WTC11 (cell line): ENCODE measurements around the gene COX6B2.

Experiments used
- ATF6 ChIP-seq: sonication (generic); formaldehyde crosslinking; IDR thresholded peaks from 2 replicates; pipeline ENCODE4 v1.8.1; 2023; ENCODE audit warnings: mild to moderate bottlenecking, missing genetic modification reagents
- FOXP4 ChIP-seq: sonication (generic); formaldehyde crosslinking; IDR thresholded peaks from 2 replicates; pipeline ENCODE4 v1.8.0; 2022; ENCODE audit warnings: mild to moderate bottlenecking, missing genetic modification reagents
- TF ChIP-seq, protein P1 (sequence below): fragments of 200-600 bp; IDR thresholded peaks from 2 replicates; pipeline ENCODE4 v1.8.0; 2022; ENCODE audit warnings: antibody characterized with exemption
- TF ChIP-seq, protein P2 (sequence below): sonication (generic); formaldehyde crosslinking; IDR thresholded peaks from 2 replicates; pipeline ENCODE4 v1.8.1; 2023; ENCODE audit warnings: mild to moderate bottlenecking, missing genetic modification reagents, moderate library complexity

DNA sequence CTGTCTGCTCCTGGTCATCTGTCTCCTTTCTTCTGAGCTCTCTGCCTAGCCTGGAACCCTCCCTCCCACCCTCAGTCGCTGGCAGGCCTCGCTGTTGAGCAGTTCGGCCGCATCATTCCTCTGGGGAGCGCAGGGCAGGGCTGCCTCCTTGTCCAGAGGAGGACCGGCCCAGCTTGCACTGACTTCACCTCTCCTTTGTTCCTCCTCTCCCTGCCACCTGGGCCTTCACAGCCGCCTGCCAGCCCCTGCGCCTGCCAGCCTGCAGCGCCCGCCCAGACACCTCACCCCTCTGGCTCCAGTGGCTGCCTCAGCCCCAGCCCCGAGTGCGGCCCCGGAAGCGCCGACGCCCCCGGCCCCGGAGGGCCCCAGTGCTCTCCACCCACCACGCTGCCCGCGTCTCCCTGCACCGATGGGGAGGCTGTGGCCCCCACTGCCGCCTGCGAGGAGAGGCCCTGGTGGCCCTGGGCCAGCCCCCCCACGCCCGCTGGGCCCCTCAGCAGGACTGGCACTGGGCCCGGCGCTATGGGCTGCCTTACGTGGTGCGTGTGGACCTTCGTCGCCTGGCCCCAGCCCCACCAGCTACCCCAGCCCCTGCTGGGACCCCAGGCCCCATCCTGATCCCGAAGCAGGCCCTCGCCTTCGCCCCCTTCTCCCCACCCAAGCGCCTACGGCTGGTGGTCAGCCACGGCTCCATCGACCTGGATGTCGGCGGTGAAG, 7.6 kb downstream of the COX6B2 start:
- no peak for TF ChIP-seq FOXP4 (CRISPR knock-in tag)
- TF ChIP-seq, protein P1, sequence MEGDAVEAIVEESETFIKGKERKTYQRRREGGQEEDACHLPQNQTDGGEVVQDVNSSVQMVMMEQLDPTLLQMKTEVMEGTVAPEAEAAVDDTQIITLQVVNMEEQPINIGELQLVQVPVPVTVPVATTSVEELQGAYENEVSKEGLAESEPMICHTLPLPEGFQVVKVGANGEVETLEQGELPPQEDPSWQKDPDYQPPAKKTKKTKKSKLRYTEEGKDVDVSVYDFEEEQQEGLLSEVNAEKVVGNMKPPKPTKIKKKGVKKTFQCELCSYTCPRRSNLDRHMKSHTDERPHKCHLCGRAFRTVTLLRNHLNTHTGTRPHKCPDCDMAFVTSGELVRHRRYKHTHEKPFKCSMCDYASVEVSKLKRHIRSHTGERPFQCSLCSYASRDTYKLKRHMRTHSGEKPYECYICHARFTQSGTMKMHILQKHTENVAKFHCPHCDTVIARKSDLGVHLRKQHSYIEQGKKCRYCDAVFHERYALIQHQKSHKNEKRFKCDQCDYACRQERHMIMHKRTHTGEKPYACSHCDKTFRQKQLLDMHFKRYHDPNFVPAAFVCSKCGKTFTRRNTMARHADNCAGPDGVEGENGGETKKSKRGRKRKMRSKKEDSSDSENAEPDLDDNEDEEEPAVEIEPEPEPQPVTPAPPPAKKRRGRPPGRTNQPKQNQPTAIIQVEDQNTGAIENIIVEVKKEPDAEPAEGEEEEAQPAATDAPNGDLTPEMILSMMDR, result no peak
- TF ChIP-seq, protein P2, sequence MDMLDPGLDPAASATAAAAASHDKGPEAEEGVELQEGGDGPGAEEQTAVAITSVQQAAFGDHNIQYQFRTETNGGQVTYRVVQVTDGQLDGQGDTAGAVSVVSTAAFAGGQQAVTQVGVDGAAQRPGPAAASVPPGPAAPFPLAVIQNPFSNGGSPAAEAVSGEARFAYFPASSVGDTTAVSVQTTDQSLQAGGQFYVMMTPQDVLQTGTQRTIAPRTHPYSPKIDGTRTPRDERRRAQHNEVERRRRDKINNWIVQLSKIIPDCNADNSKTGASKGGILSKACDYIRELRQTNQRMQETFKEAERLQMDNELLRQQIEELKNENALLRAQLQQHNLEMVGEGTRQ, result no peak
- TF ChIP-seq ATF6 (CRISPR knock-in tag), result no peak
